Inflammatory macrophage treated with lipopolysaccharide for 1 hour (primary cell): Measurements from ENCODE around the gene ZBTB46.
"Not testable (repeated sequence)": the region's sequence is repeated elsewhere in the genome, so short reads cannot be mapped to it uniquely, and the experiment has no call there.

Experiments used
- DNase-seq, 2 donors: peaks; one replicate each; pipeline ENCODE4 v3.0.0-alpha.2; 2020 to 2022

ZBTB46 gene, protein sequence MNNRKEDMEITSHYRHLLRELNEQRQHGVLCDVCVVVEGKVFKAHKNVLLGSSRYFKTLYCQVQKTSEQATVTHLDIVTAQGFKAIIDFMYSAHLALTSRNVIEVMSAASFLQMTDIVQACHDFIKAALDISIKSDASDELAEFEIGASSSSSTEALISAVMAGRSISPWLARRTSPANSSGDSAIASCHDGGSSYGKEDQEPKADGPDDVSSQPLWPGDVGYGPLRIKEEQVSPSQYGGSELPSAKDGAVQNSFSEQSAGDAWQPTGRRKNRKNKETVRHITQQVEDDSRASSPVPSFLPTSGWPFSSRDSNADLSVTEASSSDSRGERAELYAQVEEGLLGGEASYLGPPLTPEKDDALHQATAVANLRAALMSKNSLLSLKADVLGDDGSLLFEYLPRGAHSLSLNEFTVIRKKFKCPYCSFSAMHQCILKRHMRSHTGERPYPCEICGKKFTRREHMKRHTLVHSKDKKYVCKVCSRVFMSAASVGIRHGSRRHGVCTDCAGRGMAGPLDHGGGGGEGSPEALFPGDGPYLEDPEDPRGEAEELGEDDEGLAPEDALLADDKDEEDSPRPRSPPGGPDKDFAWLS

DNA sequence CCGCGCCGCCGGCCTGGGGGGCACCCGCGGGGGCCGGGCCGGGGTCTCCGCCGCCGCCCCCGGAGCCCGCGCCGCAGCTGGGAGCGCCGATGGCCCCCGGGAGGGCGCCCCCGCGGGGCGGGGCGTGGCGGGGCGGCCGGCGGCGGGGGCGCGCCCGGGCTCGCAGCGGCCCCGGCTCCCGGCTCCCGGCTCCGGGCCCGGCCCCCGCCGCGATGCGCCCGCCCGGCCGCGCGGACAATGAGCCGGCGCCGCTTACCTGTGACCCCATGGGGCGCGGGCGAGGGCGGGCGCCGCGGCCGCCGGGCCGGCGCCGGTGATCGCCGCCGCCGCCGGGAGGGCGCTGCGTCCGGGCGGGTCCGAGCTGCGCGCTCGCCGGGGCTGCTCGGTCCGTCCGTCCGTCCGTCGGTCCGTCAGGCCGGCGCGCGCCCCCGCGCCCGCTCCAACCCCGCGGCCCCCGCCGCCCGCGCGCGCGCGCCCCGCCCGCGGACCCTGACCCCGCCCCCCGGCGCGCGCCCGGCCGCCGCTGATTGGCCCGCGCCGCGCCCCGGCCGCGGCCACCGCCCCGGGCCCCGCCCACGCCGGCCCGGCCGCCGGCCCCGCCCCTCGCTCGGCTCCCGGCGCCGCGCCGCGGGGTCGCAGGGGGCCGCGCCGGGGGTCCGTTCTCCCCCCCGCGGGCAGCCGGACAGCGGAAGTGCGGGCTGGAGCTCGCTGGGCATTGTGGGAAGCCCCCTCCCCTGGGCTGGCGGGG is at the start of gene ZBTB46:
TSS of gene ZBTB46 (minus strand) at position 424 of the 748 bp plus-strand sequence. CDS start 40,507 bp downstream, outside the sequence.
- DNase-seq: peak; percentile 24 to 58

DNA sequence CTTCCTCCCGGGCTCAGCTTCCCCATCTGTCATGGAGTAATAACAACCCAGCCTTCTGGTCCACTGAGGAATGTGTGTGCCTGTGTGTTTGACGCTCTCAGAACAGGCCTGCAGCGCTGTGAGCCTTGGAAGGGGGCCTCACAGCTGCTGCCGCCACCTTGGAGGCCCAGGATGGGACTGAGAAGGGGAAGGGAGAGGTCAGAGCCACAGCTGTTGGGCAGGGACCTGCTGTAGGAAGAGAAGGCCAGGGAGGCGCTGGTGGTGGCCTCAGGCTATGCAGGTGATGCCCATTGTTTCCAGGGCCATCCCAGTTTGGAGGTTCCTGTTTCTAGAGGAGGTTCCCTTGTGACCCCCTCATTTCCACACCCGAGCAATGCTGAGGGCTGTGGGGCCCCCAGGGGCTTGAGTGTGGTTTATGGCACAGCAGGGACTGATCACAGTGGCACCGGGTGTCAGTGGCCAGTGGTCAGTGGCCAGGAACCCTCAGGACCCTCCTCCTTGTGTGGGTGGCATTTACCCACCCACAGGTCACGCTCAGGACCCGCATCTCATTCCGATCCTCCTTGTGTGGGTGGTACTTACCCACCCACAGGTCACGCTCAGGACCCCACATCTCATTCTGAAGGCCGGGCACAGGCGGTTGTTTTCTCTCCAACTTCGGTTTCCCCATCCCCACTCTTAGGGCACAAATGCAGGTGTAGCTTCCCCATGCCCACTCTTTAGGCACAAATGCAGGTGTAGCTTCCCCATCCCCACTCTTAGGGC is 48.0 kb upstream of the ZBTB46 start:
- DNase-seq: no peak

DNA sequence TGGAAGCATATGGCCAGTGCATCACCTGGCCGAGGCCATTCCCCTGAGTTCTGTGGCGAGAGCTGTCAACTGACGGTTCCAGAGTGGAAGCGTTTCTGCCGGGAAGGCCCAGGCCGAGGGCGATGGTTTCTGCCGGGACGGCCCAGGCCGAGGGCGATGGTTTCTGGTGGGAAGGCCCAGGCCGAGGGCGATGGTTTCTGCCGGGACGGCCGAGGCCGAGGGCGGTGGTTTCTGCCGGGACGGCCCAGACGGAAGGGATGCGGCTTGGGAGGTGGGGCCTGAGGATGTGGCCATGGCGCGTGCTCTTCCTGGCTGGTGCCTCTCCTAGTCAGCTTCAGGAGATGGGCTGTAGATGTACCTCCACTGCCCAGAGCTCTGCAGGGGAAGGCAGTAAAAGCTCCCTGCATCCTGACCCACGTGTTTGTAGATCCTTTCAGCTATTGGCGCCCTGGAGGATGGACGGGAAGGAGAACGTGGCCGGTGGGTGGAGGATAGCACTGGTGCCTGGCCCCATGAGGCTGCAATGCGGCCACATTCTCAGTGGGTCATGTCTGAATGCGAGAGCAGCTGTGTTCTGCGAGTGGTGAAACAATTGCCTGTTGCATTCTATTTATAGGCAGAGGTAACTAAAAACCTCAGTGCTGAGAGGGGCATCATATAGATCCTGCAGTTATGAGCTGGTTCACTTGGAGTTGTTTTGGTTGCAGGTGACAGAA is 46.8 kb upstream of the ZBTB46 start:
- DNase-seq: no peak

DNA sequence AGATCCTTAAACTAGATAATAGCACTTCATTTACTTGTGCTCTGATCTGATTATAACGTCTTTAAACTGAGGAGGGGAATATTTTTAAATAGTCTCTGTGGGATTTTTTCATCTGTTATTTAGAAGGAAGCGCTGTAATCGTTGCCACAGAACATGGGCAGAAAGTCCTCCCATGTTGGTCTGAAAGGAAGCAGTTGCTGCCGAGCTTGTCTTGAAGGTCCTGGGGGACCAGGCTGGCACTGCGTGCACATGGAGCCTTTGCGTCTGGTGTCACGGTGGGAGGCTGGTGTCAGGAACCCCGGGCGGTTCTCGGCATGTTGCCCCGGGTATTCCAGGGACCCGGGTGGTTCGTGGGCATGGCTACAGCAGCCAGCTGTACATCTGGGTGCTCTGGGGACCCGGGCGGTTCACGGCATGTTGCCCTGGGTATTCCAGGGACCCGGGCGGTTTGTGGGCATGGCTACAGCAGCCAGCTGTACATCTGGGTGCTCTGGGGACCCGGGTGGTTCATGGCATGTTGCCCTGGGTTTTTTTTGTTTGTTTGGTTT is 45.5 kb upstream of the ZBTB46 start:
- DNase-seq: no peak

DNA sequence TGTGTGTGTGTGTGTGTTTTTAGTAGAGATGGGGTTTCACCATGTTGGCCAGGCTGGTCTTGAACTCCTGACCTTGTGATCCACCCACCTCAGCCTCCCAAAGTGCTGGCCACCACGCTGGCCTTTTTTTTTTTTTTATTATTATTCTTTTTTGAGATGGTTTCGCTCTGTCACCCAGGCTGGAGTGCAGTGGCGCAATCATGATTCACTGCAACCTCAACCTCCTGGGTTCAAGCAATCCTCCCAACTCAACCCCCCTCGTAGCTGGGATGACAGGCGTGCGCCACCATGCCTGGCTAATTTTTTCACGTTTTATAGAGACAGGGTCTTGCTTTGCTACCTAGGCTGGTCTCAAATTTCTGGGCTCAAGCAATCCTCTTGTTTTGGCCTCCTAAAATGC is 43.2 kb upstream of the ZBTB46 start:
- DNase-seq: peak; percentile 51 to 56

DNA sequence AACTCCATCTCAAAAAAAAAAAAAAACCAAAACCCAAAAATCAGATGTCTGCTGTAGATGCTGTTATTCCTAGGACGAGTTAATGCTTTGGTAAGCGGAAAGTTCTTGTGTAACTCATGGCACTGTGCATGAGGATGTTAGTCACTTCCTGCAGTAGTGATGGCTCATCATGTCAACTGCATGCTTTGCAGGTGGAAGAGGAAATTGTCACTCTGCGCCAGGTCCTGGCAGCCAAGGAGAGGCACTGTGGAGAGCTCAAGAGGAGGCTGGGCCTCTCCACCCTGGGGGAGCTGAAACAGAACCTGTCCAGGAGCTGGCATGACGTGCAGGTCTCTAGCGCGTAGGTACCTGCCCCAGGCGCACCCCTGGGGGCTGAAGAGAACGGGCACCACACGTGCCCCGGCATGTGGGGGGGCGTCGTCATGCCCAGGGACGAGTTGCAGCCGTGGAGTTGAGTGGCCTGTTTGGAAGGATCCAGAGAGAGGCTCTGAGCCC is 42.5 kb upstream of the ZBTB46 start:
- peak; percentile 90 to 92 for DNase-seq

DNA sequence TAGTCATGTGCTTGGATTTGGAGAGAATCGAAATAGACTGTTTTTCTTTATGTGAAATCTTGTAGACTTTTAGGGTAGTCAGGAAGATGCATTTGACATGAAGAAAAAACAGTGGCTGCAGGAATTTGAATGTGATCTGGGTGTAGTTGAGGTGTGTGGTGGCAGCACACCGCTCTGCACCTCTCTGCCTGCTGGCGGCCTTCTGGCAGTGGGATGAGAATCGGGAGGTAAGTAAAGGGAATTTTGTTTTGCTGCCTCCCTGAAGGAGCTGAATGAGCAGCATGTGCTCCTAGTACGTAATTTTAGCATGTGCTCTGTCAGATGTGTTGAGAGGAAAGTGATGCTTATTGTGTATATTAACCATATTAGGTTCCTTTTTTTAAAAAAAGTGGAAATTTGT is 37.2 kb upstream of the ZBTB46 start:
- DNase-seq: no peak

DNA sequence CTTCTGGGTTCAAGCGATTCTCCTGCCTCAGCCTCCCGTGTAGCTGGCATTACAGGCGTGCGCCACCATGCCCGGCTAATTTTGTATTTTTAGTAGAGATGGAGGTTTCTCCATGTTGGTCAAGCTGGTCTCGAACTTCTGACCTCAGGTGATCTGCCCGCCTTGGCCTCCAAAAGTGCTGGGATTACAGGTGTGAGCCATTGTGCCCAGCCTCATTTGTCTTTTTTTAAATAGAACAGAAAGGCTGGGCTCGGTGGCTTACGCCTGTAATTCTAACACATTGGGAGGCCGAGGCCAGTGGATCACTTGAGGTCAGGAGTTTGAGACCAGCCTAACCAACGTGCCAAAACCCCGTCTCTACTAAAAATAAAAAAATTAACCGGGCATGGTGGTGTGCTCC is 36.0 kb upstream of the ZBTB46 start:
- DNase-seq: not testable (repeated sequence)

DNA sequence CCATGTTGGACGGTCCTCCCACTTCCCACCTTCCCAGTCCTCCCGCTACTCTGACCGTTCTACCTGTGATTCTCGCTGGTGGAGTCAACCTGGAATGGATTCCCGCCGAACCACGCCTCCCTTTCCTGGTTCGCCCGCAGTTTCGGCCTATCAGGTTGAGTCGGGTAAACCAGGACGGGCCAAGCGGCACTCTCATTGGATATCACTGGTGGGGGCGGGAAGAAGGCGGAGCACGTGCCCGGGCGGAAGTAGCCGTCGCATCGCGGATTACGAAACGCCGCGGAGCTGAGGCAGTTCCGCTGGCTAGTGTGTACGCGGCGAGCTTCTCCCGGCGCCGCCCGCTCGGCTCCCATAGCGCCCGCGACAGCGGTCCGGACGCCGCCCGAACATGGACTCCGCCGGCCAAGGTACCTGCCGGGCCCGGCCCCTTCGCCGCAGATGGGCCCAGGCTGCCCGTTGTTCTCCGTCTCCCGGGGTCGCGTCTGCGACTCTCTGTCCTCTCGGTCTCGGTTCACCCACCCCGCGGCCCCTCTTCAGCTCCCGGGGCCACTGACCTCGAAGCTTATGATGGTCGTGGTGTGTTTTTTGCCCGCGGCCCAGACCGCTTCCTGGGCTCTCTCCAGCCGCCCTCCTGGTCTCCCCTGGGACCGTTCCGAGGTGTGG is 34.0 kb upstream of the ZBTB46 start, which contains the start of gene TPD52L2:
TSS of gene TPD52L2 (plus strand) at position 293 of the 663 bp plus-strand sequence. CDS start at position 389, 96 bp downstream.
- DNase-seq: peak; percentile 98

DNA sequence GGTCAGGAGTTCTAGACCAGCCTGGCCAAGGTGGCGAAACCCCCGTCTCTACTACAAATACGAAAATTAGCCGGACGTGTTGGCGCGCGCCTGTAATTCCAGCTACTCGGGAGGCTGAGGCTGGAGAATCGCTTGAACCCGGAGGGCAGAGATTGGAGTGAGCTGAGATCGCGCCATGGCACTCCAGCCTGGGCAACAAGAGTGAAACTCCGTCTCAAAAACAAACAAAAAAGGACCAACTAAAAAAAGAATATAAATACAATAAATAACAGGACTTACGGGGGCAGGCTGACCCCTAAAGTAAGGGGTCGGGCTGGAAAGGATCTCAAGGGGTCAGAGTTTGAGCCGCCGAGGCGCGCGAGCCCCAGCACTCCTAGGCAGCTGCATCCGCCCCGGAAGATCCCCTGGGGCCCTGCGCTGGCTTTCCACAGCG is 33.5 kb upstream of the ZBTB46 start:
- DNase-seq: no peak

DNA sequence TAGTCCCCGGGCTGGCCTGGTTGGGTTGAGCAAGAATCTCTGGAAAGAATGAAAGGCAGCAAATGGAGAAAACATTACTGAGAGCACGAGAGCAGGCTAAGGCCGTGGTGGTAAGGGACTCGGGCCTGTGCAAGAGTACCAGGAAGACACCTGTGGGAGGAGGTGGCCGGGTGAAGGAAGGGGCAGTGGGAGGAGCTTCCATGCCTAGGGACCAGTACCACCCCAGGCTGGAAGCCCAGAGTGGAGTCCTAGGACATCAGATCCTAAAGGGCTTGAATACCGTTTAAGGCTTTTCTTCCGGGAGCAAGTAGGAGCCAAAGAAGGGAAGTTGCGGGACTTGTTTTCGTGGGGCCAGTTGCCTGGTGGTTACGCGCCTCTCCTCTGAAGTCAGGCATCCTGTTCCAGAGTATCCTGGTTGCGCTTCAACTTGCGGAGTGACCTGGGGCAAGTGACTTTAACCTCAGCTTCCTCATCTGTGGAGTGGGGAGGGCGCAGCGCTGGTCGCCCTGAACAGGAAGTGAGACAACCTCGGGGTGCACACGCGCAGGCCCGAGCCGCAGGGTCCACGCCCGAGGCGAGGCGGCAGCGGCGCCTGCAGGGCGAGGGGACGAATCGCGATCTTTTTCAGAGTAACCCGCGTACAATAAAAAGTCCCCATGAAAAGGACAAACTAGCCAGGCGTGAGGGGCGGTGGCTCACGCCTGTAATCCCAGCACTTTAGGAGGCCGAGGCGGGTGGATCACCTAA is 32.9 kb upstream of the ZBTB46 start:
- DNase-seq: peak; percentile 89 to 94

DNA sequence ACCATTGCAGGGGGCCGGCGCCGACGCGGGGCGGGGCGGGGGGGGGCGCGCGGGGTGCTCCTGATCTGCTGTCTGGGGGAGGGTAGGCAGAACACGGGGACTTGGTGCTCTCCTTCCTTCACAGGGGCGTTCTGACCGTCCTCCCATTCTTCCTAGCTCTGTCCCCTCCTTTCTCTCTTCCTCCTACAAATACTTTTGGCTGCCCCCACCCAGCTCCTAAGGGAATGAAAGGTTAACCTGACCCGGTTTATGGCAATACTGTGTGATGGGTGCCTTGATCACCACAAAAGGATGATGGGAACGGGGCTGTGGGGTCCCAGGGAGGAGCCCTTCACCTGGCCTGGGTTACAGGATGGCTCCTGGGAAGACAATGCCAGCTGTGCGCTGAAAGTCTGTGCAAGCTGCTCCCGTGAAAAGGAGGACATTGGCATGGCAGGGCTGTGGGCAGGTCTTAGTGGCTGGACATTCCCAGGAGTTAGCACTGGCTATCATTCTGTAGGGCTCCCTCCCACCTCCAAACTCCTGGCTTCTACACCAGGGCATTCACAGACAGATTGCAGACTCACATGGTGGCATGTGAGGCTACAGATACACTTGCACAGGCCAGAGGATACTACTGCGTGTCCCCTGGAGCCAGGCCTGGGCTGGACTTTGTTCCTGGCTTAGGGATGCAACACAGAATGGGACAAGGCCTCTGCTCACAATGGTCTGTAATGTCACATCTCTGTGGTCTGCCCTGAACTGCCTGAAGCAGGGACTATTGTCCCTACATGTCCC is 32.1 kb upstream of the ZBTB46 start:
- no peak for DNase-seq

DNA sequence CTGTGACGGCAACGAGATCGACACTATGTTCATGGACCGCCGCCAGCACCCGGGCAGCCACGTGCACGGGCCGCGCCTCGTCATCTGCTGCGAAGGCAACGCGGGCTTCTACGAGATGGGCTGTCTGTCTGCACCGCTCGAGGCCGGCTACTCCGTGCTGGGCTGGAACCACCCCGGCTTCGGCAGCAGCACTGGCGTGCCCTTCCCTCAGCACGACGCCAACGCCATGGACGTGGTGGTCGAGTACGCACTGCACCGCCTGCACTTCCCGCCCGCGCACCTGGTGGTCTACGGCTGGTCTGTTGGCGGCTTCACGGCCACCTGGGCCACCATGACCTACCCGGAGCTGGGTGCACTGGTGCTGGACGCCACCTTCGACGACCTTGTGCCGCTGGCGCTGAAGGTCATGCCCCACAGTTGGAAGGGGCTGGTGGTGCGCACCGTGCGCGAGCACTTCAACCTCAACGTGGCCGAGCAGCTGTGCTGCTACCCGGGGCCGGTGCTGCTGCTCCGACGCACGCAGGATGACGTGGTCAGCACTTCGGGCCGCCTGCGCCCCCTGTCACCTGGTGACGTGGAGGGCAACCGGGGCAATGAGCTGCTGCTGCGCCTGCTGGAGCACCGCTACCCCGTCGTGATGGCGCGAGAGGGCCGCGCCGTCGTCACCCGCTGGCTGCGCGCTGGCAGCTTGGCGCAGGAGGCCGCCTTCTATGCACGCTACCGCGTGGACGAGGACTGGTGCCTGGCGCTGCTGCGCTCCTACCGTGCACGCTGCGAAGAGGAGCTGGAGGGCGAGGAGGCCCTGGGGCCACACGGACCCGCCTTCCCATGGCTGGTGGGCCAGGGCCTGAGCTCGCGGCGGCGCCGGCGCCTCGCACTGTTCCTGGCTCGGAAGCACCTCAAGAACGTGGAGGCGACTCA is 31.2 kb upstream of the ZBTB46 start:
- DNase-seq: no peak

DNA sequence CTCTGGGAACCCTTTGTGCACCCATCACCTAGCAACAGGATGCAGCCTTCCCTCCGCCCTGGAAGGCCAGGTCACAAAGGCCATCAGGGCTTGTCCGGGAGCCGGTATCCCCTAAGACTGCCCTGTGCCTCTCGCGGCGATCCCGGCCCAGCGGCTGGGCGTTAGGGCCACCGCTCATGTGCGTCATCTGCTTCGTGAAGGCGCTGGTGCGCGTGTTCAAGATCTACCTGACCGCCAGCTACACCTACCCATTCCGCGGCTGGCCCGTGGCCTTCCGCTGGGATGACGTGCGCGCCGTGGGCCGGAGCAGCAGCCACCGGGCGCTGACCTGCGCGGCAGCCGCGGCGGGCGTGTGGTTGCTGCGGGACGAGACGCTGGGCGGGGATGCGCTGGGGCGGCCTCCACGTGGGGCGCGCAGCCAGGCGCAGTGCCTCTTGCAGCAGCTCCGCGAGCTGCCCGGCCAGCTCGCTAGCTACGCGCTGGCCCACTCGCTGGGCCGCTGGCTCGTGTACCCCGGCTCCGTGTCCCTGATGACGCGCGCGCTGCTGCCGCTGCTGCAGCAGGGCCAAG is 30.4 kb upstream of the ZBTB46 start, which contains the start of gene ABHD16B:
TSS of gene ABHD16B (plus strand) at position 134 of the 570 bp plus-strand sequence. CDS start at position 177, 43 bp downstream.
- DNase-seq: no peak

DNA sequence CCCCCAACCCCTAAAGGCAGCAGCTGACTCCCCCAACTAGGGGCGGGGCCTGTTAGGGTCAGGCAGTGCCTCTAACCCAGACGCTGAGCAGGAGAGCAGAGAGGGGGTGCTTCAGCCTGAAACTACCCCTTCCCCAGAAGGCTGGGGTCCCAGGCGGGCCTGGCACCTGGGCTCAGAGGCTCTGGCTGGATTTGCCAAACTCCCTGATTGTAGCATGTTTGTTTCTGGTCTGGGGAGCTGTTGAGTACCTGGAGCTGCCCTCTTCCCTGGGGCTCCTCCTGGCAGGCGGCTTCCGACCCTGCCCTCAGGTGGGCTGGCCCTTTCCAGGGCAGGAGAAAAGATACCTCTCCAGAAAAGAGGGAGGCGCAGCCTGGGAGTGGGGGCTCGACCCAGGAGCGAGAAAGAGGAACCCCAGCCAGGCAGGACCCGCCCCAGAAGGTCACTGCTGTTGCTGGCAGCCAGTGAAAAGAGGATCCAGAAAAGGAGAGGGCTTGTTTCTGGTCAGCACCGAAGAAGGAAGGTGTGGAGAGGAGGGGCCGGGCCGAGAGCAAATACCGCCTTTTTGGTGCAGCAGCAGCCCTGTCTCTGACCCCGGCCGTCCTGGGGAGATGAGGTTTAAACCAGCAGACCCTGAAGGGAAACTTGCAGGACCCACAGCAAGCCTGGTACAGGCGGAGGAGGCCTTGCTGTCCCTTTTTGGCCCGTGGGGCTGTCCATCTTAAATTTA is 29.4 kb upstream of the ZBTB46 start:
- DNase-seq: peak in 1 of 2 donors; percentile 48

DNA sequence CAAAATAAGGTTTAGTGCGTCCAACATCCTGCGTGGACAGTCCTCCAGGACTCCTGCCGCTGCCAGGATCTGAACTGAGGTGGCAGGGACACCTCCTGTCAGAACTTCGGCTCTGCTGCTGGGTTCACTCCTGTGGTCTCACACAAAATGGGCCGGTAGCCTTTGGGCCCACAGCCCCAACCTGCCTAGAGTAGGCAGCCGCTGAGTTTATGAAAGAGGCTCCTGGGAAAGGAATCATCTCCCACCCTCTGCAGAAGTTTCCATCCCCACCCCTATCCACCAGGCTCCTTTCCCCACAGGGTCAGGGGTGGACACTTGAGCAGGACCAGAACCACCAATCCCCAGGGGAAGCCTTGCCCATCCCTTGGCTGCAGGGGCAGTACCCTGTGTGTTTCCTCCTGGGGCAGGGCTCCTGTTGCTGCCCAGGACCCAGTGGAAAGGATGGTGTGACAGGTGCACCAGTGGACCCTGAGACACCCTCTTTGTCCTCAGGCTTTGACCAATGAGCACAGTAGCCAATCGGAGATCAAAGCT is 28.2 kb upstream of the ZBTB46 start:
- no peak for DNase-seq
